A549 (cell line): ENCODE data around the gene DNAJC7. TPM values are rescaled to one million over a fixed set of nuclear protein-coding genes. Genes with fewer than 3 reads are reported as not detected.

Experiments
- ATAC-seq, 2 experiments: fragments of 200-7000 bp in 1 of 2; fragments of >200 bp in 1 of 2; cut with Nextera tagmentation in 1 of 2; cut with Tn5 transposase in 1 of 2; 3 replicates each; pipeline versions ENCODE4 v1.8.0 to v1.9.1; 2018 to 2020; ENCODE audit warnings: mild to moderate bottlenecking in 1 of 2, moderate library complexity in 1 of 2
- CTCF ChIA-PET: fragments of 300-600 bp; sonication (Branson Sonifier 250); formaldehyde crosslinking; extraction: SDS; loops from one replicate; lab custom pipeline; 2021; ENCODE audit warnings: antibody characterized with exemption, inconsistent platforms; lab: Yijun Ruan, JAX
- POLR2A ChIA-PET: fragments of 350-600 bp; formaldehyde crosslinking; extraction: SDS; loops from one replicate; lab custom pipeline; 2021; ENCODE audit warnings: antibody characterized with exemption, inconsistent platforms; lab: Yijun Ruan, JAX
- DNase-seq, 2 experiments: peaks; one replicate each; pipeline versions ENCODE4 v3.0.0 to v3.0.0-alpha.2; 2011 to 2016; ENCODE audit warnings: low read depth in 1 of 2, low spot score in 1 of 2
- FAIRE-seq: peaks from 2 replicates; lab custom pipeline; 2011; peaks lifted over from hg19 to GRCh38; lab: Jason Lieb, UNC
- H3K27ac ChIP-seq, 2 experiments: fragments of >200 bp; sonication (Bioruptor Twin); formaldehyde crosslinking; 3 replicates each; pipeline ENCODE4 v1.5.1; 2016 to 2017
- H3K4me1 ChIP-seq: fragments of >200 bp; sonication (Bioruptor Twin); formaldehyde crosslinking; 3 replicates; pipeline ENCODE4 v1.6.1; 2016
- H3K4me2 ChIP-seq: fragments of >200 bp; sonication (Bioruptor Twin); formaldehyde crosslinking; 3 replicates; pipeline ENCODE4 v1.6.1; 2016
- H3K4me3 ChIP-seq: fragments of >200 bp; sonication (Bioruptor Twin); formaldehyde crosslinking; 3 replicates; pipeline ENCODE4 v1.5.1; 2016
- H3K9me3 ChIP-seq: fragments of >200 bp; sonication (Bioruptor Twin); formaldehyde crosslinking; 3 replicates; pipeline ENCODE4 v1.6.1; 2016
- CHD2 ChIP-seq: fragments of 150-350 bp; IDR thresholded peaks from 2 replicates; pipeline ENCODE4 v1.6.1; 2014; ENCODE audit warnings: low read length; ENCODE audit not compliant: partially characterized antibody
- EP300 ChIP-seq, 2 experiments: fragments of >200 bp; sonication (Bioruptor Twin); formaldehyde crosslinking; IDR thresholded peaks; 2 replicates in 1 of 2; 3 replicates in 1 of 2; pipeline ENCODE4 v1.6.1; 2016 to 2017
- FOSL2 ChIP-seq, 2 experiments: fragments of 450-650 bp in 1 of 2; fragments of >200 bp in 1 of 2; sonication (Bioruptor Twin) in 1 of 2; formaldehyde crosslinking; IDR thresholded peaks; 2 replicates each; pipeline versions ENCODE4 v1.5.0 to v1.6.1; 2016 to 2020; ENCODE audit warnings: mild to moderate bottlenecking in 1 of 2, moderate library complexity in 1 of 2
- FOXS1 ChIP-seq: fragments of 250-450 bp; sonication (Bioruptor Pico); IDR thresholded peaks from 2 replicates; pipeline ENCODE4 v1.5.0; 2020; ENCODE audit warnings: mild to moderate bottlenecking, moderate library complexity
- HES2 ChIP-seq: fragments of >200 bp; sonication (Bioruptor Twin); formaldehyde crosslinking; IDR thresholded peaks from 2 replicates; pipeline ENCODE4 v1.6.1; 2016
- HEYL ChIP-seq: fragments of 250-450 bp; sonication (Bioruptor Pico); IDR thresholded peaks from 2 replicates; pipeline ENCODE4 v1.8.0; 2021; ENCODE audit warnings: mild to moderate bottlenecking, moderate library complexity
- HOXA7 ChIP-seq: fragments of 250-450 bp; sonication (Bioruptor Pico); IDR thresholded peaks from 2 replicates; pipeline ENCODE4 v1.5.0; 2020; ENCODE audit warnings: mild to moderate bottlenecking, moderate library complexity
- HOXB13 ChIP-seq: fragments of 250-450 bp; sonication (Bioruptor Pico); IDR thresholded peaks from 2 replicates; pipeline ENCODE4 v1.5.0; 2020; ENCODE audit warnings: low read depth, mild to moderate bottlenecking, moderate library complexity
- JUN ChIP-seq, 2 experiments: fragments of >200 bp; sonication (Bioruptor Twin); formaldehyde crosslinking; IDR thresholded peaks; 2 replicates in 1 of 2; 3 replicates in 1 of 2; pipeline ENCODE4 v1.6.1; 2016 to 2017
- JUNB ChIP-seq: fragments of >200 bp; sonication (Bioruptor Twin); formaldehyde crosslinking; IDR thresholded peaks from 2 replicates; pipeline ENCODE4 v1.6.1; 2016
- MAZ ChIP-seq: fragments of 150-350 bp; IDR thresholded peaks from 2 replicates; pipeline ENCODE4 v1.6.1; 2014; ENCODE audit warnings: antibody characterized with exemption, low read depth, low read length, borderline replicate concordance
- NFE2L2 ChIP-seq: fragments of 150-350 bp; conservative IDR thresholded peaks from 2 replicates; pipeline ENCODE4 v1.6.1; 2014; ENCODE audit warnings: low read length
- NR3C1 ChIP-seq: fragments of >200 bp; sonication (Bioruptor Twin); formaldehyde crosslinking; IDR thresholded peaks from 3 replicates; pipeline ENCODE4 v1.6.1; 2017
- PHF8 ChIP-seq: fragments of 200-600 bp; sonication (generic); IDR thresholded peaks from 2 replicates; pipeline ENCODE4 v1.6.1; 2016; ENCODE audit warnings: low read depth, mild to moderate bottlenecking, antibody characterized with exemption, moderate library complexity, borderline replicate concordance
- POLR2AphosphoS2 ChIP-seq: conservative IDR thresholded peaks from 2 replicates; pipeline ENCODE4 v1.6.1; 2012; ENCODE audit warnings: low read length, improper control_type of control experiment, inconsistent platforms
- RAD21 ChIP-seq, 2 experiments: fragments of >200 bp in 1 of 2; sonication (Bioruptor Twin) in 1 of 2; formaldehyde crosslinking in 1 of 2; IDR thresholded peaks in 1 of 2; conservative IDR thresholded peaks in 1 of 2; 2 replicates in 1 of 2; 3 replicates in 1 of 2; pipeline ENCODE4 v1.6.1; 2012 to 2018; ENCODE audit warnings: inconsistent platforms in 1 of 2
- RARB ChIP-seq: fragments of 250-450 bp; sonication (Bioruptor Pico); IDR thresholded peaks from 2 replicates; pipeline ENCODE4 v1.8.0; 2021; ENCODE audit warnings: mild to moderate bottlenecking, moderate library complexity
- RFX5 ChIP-seq: fragments of 450-650 bp; IDR thresholded peaks from 2 replicates; pipeline ENCODE4 v1.7.1; 2014; ENCODE audit warnings: antibody characterized with exemption, mild to moderate bottlenecking, moderate library complexity
- RNF2 ChIP-seq: fragments of 200-600 bp; sonication (generic); IDR thresholded peaks from 2 replicates; pipeline ENCODE4 v1.6.1; 2016; ENCODE audit warnings: low read depth, mild to moderate bottlenecking, antibody characterized with exemption, moderate library complexity, borderline replicate concordance
- ZSCAN20 ChIP-seq: fragments of 250-450 bp; sonication (Bioruptor Pico); IDR thresholded peaks from 2 replicates; pipeline ENCODE4 v1.8.0; 2022; ENCODE audit warnings: mild to moderate bottlenecking, moderate library complexity
- WGBS: methylation state at CpG from one replicate; pipeline ENCODE4 v1.1.6; 2017; ENCODE audit errors: missing lambda C conversion rate; 5-methylcytosine and 5-hydroxymethylcytosine counted together
- polyA plus RNA-seq, 4 experiments: library from polyadenylated mRNA; depleted of rRNA in 3 of 4; stranded (reverse); fragments of >200 nt; fragmentation: RNase III in 1 of 4; extraction: RNeasy Plus Mini Kit Qiagen cat#74134 plus additional on column Dnase treatment in 1 of 4; gene quantifications; 2 replicates in 3 of 4; 3 replicates in 1 of 4; pipeline ENCODE4 v1.2.3, GENCODE V29; 2011 to 2017
- TF ChIP-seq, protein P1 (sequence below): fragments of 250-450 bp; sonication (Bioruptor Pico); IDR thresholded peaks from 2 replicates; pipeline ENCODE4 v1.5.0; 2021; ENCODE audit warnings: mild to moderate bottlenecking, moderate library complexity, borderline replicate concordance
- TF ChIP-seq, protein P2 (sequence below): IDR thresholded peaks from 2 replicates; pipeline ENCODE4 v1.6.1; 2012
- TF ChIP-seq, protein P3 (sequence below): IDR thresholded peaks from 2 replicates; pipeline ENCODE4 v1.6.1; 2012

DNAJC7 gene
- polyA plus RNA-seq, 2 of the 4 experiments (the other 2 are of a cell fraction) = 95.3 to 148 TPM

- FAIRE-seq = no peak
- no peak for DNase-seq
- ChIA-PET POLR2A (no interaction called here), CTCF (interaction anchor here (1.0 to 2.2 kb wide), 6 partner anchors 10 to 129 kb away, joined by 3 to 7 read pairs (median 4); no protein-coding TSS in a partner anchor)
- Histone ChIP-seq H3K4me1 (peaks cover 33% of the 10 kb centered on the region), H3K4me3 (no peak overlapping the region), H3K9me3 (no peaks in the 10 kb centered on the region), H3K27ac (no peak overlapping the region), H3K4me2 (no peak overlapping the region)
- WGBS = 88% methylated on average over 2 of the region's 2 CpGs
- ATAC-seq = no peak
- TF ChIP-seq, protein P1, sequence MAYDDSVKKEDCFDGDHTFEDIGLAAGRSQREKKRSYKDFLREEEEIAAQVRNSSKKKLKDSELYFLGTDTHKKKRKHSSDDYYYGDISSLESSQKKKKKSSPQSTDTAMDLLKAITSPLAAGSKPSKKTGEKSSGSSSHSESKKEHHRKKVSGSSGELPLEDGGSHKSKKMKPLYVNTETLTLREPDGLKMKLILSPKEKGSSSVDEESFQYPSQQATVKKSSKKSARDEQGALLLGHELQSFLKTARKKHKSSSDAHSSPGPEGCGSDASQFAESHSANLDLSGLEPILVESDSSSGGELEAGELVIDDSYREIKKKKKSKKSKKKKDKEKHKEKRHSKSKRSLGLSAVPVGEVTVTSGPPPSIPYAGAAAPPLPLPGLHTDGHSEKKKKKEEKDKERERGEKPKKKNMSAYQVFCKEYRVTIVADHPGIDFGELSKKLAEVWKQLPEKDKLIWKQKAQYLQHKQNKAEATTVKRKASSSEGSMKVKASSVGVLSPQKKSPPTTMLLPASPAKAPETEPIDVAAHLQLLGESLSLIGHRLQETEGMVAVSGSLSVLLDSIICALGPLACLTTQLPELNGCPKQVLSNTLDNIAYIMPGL = no peak
- TF ChIP-seq NR3C1 (no peak), ZSCAN20 (CRISPR knock-in tag) (no peak), JUN (IDR thresholded peaks at IDR 0.05) (no peak), NFE2L2 (no peak), MAZ (no peak), EP300 (IDR thresholded peaks at IDR 0.05) (no peak), JUNB (no peak), CHD2 (no peak)
- TF ChIP-seq, protein P2, sequence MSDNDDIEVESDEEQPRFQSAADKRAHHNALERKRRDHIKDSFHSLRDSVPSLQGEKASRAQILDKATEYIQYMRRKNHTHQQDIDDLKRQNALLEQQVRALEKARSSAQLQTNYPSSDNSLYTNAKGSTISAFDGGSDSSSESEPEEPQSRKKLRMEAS = no peak
Measured at GRCh38 chr17:41988418-41988817, 28.8 kb downstream of the DNAJC7 start.

DNA sequence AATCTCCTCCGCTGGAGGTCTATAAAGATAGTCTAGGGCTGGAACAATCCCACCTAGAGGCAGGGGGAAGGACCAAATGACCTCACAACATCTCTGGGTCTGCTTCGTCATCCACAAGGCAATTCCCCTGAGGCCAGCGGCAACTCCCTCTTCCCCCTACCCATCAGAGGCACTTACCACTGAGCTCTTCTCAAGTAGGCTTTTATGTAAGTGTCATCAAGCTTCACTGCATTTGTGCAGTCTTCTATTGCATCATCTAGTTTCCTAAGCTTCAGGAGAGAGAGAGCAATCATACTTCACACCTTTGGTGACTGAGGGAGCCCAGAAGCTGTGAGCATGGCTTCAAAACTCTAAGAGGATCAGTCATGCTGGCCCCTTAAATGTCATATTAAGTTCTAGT lies 29.6 kb downstream of the DNAJC7 start:
- H3K4me3 ChIP-seq = no peak overlapping the region
- no peak overlapping the region for H3K4me2 ChIP-seq
- 0 out of 6 replicates have a peak overlapping the region, but pooled peaks of 1 of the 2 experiments have one; percentile 4 for H3K27ac ChIP-seq
- peaks cover 33% of the 10 kb centered on the region for H3K4me1 ChIP-seq
- TF ChIP-seq MAZ (no peak), RNF2 (no peak), HES2 (no peak), RAD21 (conservative IDR thresholded peaks at IDR 0.05 in 1 of 2, IDR thresholded peaks at IDR 0.05 in 1 of 2) (no peak), HOXA7 (CRISPR knock-in tag) (no peak), POLR2AphosphoS2 (no peak), FOSL2 (IDR thresholded peaks at IDR 0.05) (no peak), FOSL2 (CRISPR knock-in tag; IDR thresholded peaks at IDR 0.05) (no peak), RFX5 (no peak)
- TF ChIP-seq, protein P3, sequence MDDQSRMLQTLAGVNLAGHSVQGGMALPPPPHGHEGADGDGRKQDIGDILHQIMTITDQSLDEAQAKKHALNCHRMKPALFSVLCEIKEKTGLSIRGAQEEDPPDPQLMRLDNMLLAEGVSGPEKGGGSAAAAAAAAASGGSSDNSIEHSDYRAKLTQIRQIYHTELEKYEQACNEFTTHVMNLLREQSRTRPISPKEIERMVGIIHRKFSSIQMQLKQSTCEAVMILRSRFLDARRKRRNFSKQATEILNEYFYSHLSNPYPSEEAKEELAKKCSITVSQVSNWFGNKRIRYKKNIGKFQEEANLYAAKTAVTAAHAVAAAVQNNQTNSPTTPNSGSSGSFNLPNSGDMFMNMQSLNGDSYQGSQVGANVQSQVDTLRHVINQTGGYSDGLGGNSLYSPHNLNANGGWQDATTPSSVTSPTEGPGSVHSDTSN = no peak
- FAIRE-seq = no peak
- ChIA-PET POLR2A (no interaction called here), CTCF (interaction anchor here (1.3 to 1.5 kb wide), 3 partner anchors 12 to 130 kb away, joined by 3 to 4 read pairs (median 3); no protein-coding TSS in a partner anchor)
- DNase-seq = no peak
- 94% methylated on average over 3 of the region's 3 CpGs for WGBS
- no peaks in the 10 kb centered on the region for H3K9me3 ChIP-seq
- no peak for ATAC-seq

DNA sequence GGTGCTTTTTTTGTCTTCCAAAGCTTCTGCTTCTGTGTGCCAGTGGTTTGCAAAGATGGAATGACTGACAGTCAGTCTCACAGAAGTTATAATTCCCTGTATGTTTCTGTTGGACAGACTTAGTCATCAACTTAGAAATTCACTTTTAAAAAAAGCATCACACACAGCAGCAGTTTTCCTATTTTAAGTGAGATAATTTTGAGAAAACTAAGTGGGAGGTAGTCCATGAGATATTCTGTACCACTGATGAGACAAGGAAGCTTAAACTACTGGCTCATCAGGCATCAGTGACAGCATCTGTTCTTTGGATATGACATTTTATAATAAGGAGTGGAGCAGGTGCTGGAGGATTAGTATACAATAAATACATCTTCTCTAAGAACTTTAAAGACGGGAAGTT lies 30.6 kb downstream of the DNAJC7 start:
- ChIA-PET POLR2A (no interaction called here), CTCF (interaction anchor here (0.5 to 2.4 kb wide), 5 partner anchors 10 to 629 kb away, joined by 3 to 8 read pairs (median 3); no protein-coding TSS in a partner anchor)
- no peak overlapping the region for H3K4me3 ChIP-seq
- no peak for ATAC-seq
- no peak overlapping the region for H3K27ac ChIP-seq
- no peak overlapping the region for H3K4me2 ChIP-seq
- 94% methylated on average over 1 of the region's 1 CpG for WGBS
- no peaks in the 10 kb centered on the region for H3K9me3 ChIP-seq
- FAIRE-seq = no peak
- DNase-seq = no peak
- H3K4me1 ChIP-seq = peaks cover 33% of the 10 kb centered on the region
- TF ChIP-seq HEYL (CRISPR knock-in tag) (no peak), POLR2AphosphoS2 (no peak), RFX5 (no peak), FOSL2 (IDR thresholded peaks at IDR 0.05) (no peak), FOSL2 (CRISPR knock-in tag; IDR thresholded peaks at IDR 0.05) (no peak), HOXB13 (CRISPR knock-in tag) (no peak), RARB (no peak), FOXS1 (no peak), MAZ (no peak), PHF8 (no peak)
